Neutrophil (primary cell): ENCODE measurements around the gene NUP205.

Experiments used
- H3K27ac ChIP-seq: fragments of 200-600 bp; sonication (generic); 2 replicates; pipeline ENCODE4 v1.5.1; 2016; ENCODE audit warnings: mild to moderate bottlenecking, moderate library complexity
- H3K27me3 ChIP-seq: fragments of 200-600 bp; sonication (generic); 2 replicates; pipeline ENCODE4 v1.6.0; 2016; ENCODE audit warnings: mild to moderate bottlenecking
- H3K36me3 ChIP-seq: fragments of 200-600 bp; sonication (generic); 2 replicates; pipeline ENCODE4 v1.5.1; 2017
- H3K4me1 ChIP-seq, 2 experiments: fragments of 200-600 bp in 1 of 2; sonication (generic) in 1 of 2; 1 replicate in 1 of 2; 2 replicates in 1 of 2; pipeline versions ENCODE4 v1.5.1 to v1.6.1; 2013 to 2016; ENCODE audit warnings: low read depth in 1 of 2, low read length in 1 of 2, mild to moderate bottlenecking in 1 of 2, moderate library complexity in 1 of 2; ENCODE audit not compliant: control insufficient read depth in 1 of 2, insufficient read depth in 1 of 2
- H3K4me3 ChIP-seq, 2 experiments: fragments of 200-600 bp in 1 of 2; sonication (generic) in 1 of 2; 1 replicate in 1 of 2; 2 replicates in 1 of 2; pipeline ENCODE4 v1.5.1; 2013 to 2016; ENCODE audit warnings: low read depth in 1 of 2, low read length in 1 of 2, mild to moderate bottlenecking in 1 of 2, moderate library complexity in 1 of 2
- H3K9me3 ChIP-seq: fragments of 200-600 bp; sonication (generic); 2 replicates; pipeline ENCODE4 v1.5.1; 2016
- CTCF ChIP-seq: fragments of 200-600 bp; sonication (generic); IDR thresholded peaks from 2 replicates; pipeline ENCODE4 v1.5.1; 2016; ENCODE audit warnings: antibody characterized with exemption

NUP205 gene

GRCh38 chr7:135584362-135585353, 26.9 kb downstream of the NUP205 start:
- H3K36me3 ChIP-seq = peaks cover 62% of the 10 kb centered on the region
- no peak for TF ChIP-seq CTCF
- H3K27ac ChIP-seq = no peak overlapping the region
- H3K4me1 ChIP-seq = no peaks in the 10 kb centered on the region
- H3K9me3 ChIP-seq = no peaks in the 10 kb centered on the region
- H3K27me3 ChIP-seq = no peaks in the 10 kb centered on the region
- no peak overlapping the region for H3K4me3 ChIP-seq

GRCh38 chr7:135597181-135597925, 39.6 kb downstream of the NUP205 start:
- Histone ChIP-seq H3K36me3 (peaks cover 65% of the 10 kb centered on the region), H3K27me3 (no peaks in the 10 kb centered on the region), H3K4me1 (no peaks in the 10 kb centered on the region), H3K27ac (no peak overlapping the region), H3K9me3 (no peaks in the 10 kb centered on the region), H3K4me3 (no peak overlapping the region)
- TF ChIP-seq CTCF = no peak

GRCh38 chr7:135597926-135598305, 40.2 kb downstream of the NUP205 start:
- no peaks in the 10 kb centered on the region for H3K27me3 ChIP-seq
- H3K36me3 ChIP-seq = peaks cover 64% of the 10 kb centered on the region
- no peak for TF ChIP-seq CTCF
- no peak overlapping the region for H3K4me3 ChIP-seq
- no peaks in the 10 kb centered on the region for H3K9me3 ChIP-seq
- H3K27ac ChIP-seq = no peak overlapping the region
- H3K4me1 ChIP-seq = no peaks in the 10 kb centered on the region

- no peak for TF ChIP-seq CTCF
- Histone ChIP-seq H3K27ac (no peak overlapping the region), H3K27me3 (no peaks in the 10 kb centered on the region), H3K9me3 (no peaks in the 10 kb centered on the region), H3K4me1 (no peaks in the 10 kb centered on the region), H3K36me3 (peaks cover 65% of the 10 kb centered on the region), H3K4me3 (no peak overlapping the region)
These were observed 41.8 kb downstream of the NUP205 start for GRCh38 chr7:135599471-135599870.

- Histone ChIP-seq H3K4me1 (no peaks in the 10 kb centered on the region), H3K27me3 (no peaks in the 10 kb centered on the region), H3K4me3 (no peak overlapping the region), H3K36me3 (peaks cover 62% of the 10 kb centered on the region), H3K27ac (no peak overlapping the region), H3K9me3 (no peaks in the 10 kb centered on the region)
- TF ChIP-seq CTCF = no peak
These were observed 42.5 kb downstream of the NUP205 start for GRCh38 chr7:135600226-135600625.
